ENCODE results near the gene CACNA2D4.

CACNA2D4 gene

DNA sequence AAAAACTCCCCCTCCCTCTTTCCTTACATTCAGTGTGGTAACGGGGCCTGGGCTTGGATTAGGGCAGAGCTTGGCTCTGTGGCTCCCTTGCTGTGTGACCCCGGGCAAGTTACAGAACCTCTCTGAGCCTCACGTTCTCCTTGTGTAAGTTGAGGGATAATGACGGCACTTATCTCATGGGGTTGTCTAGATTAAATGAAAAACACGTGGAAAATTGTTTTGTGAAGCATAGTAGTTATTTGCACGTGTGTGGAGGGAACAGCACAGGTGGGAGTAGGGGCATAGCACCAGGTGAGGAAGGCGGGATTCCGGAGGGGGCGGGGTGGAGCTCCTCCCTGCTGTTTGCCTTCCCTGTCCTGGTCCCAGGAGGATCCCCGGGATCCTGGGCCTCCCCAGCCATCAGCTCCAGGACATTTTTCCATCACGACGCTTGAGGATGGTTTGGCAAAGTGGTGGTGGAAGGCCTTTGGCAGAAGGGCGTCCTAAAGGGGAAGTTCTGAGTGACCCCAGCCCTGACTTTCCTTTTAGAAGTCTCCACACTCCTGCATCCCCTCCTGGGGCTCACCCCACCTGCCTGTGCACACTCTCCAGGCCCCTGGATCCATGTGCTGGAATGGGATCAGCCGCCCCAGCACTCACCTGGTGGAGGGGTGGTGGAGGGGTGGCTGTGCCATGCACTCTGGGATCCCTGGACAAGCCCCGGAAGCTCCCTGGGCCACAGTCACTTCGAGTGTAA is 75.4 kb downstream of the CACNA2D4 start:
- no peak for DNase-seq

GRCh38 chr12:1842183-1842904 is 76.1 kb downstream of the CACNA2D4 start:
- DNase-seq, result peak; percentile 50

GRCh38 chr12:1841586-1842182 is 76.8 kb downstream of the CACNA2D4 start:
- DNase-seq, result no peak

DNA sequence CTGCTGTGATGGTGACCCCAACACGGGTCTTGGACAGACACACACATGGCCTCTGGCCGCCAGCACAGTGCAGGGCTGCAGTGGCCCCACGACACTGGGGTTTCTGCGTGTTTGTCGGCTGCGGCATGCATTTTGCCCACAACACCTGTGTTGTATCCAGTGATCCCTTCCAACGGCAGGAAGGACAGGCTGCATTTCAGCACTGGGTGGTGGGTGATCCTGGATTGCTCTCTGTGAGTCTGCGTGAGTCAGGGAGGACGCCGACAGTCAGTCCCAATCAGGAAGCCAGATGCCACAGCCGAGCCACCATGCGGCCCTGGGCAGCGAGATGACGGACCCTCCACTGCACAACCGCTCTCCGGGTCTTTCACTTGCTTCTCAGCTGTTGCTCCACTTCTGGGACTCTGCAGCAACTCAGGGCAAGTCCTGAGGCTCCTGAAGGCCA is 77.4 kb downstream of the CACNA2D4 start:
- DNase-seq, result no peak

GRCh38 chr12:1839956-1840951 is 78.2 kb downstream of the CACNA2D4 start:
- DNase-seq, result no peak

- DNase-seq, result no peak
These were observed 79.0 kb downstream of the CACNA2D4 start for GRCh38 chr12:1839464-1839863.

GRCh38 chr12:1838994-1839365 is 79.5 kb downstream of the CACNA2D4 start:
- no peak for DNase-seq

GRCh38 chr12:1838205-1838993 is 80.1 kb downstream of the CACNA2D4 start:
- DNase-seq, result no peak

- DNase-seq, result no peak
These were observed 80.8 kb downstream of the CACNA2D4 start for GRCh38 chr12:1837541-1838204.

DNA sequence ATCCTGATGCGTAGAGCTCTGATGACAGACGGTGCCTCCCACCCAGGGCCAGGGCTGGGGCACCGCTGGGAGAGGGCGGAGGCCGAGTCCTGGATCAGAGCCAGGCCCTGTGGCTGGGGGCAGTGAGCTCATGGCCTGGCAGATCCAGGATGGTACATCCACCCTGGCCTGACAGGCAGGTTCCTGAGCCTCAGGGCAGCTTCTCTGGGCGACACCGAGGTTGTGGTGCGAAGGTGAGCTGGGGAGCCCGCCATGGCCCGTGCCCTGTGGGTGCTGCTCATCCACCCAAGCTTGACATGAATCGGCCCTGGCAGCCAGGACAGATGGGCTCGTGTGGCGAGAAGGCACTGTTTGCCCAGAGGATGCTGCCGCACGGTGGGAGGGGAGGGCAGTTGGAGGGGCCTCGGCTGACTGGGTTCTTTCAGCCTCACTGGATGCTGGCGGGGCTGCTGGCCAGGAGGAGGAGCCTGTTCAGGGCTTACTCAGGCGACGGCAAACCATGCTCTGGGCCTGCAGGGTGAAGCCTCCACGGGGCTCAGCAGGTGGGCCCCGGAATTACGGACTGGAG is 81.5 kb downstream of the CACNA2D4 start:
- peak; percentile 70 for DNase-seq

GRCh38 chr12:1836241-1836803 is 82.1 kb downstream of the CACNA2D4 start:
- DNase-seq, result no peak

DNA sequence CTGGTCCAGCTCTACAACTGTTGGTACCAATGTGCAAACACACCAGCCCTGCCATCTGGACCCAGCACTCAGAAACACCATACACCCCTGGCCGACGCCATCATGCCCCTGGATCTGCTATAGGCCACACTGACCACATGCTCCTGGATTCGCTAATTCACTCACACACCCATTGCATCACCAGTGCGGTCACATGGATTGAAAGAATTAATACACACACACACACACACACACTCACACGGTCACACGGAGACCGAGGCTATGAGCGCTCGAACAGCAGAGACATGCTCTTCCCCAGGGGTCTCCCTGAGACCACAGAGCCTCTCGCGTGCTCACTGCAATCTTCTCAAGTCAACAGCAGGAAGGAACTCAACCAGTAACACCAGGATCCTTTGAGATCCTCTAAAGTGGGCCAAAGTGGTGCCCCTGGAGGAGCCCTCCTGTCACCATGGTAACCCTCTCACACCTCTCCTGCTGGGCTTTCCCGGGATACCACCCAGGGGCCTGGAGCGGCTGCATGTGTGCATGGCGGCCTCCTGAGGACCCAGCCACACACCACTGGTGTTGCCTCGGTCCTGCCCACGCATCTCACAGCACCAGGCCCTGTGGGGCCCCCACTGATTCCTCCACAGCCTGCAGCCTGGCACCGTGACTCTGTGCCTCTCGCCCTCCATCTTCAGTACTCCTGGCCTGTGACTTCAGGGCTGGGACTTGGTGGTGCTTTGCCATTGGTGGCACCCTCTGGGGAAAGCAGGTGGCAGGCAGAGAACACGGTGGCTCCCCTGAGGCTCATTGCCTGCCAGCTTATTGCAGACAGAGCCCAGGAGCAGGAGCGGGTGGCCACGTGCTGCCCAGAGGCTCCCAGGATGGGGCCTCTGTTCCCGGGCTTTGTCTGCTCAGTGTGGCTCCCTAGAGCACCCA is 83.0 kb downstream of the CACNA2D4 start:
- DNase-seq, result no peak

DNA sequence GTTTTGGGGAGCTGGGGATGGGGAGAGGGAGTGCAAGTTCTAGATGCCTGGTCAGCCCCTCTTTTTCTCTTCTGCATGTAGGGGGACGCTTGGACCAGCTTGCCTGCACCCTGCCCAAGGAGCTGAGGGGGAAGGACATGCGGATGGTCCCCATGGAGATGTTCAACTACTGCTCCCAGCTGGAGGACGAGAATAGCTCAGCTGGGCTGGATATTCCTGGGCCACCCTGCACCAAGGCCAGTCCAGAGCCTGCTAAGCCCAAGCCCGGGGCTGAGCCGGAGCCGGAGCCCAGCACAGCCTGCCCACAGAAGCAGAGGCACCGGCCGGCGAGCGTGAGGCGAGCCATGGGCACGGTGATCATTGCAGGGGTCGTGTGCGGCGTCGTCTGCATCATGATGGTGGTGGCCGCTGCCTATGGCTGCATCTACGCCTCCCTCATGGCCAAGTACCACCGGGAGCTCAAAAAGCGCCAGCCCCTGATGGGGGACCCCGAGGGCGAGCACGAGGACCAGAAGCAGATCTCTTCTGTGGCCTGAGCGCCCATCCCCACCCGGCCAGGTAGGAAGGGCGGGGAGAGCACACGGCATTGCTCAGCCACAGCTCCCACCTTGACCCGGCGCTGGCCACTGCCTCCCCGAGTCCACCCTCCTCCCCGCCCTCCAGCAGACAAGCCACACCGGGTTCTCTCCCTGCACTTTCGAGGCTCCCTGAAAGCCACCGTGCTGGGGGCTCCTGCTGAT is 84.1 kb downstream of the CACNA2D4 start:
- no peak for DNase-seq

GRCh38 chr12:1833596-1834028 is 84.8 kb downstream of the CACNA2D4 start:
- DNase-seq, result no peak

GRCh38 chr12:1832801-1833595 is 85.5 kb downstream of the CACNA2D4 start:
- no peak for DNase-seq

GRCh38 chr12:1830981-1831963 is 87.2 kb downstream of the CACNA2D4 start:
- DNase-seq, result peak; percentile 80

Measured in hematopoietic multipotent progenitor cell treated with erythropoietin and hydrocortisone succinate and interleukin-3 and kit ligand, for 6 days (in vitro differentiated cells).